Sigmoid colon (tissue), 7 donors: ENCODE measurements around the gene LAPTM5. TPM values are rescaled to one million over a fixed set of nuclear protein-coding genes. Genes with fewer than 3 reads are reported as not detected.

Experiments used
- DNase-seq: peaks from one replicate; pipeline ENCODE4 v3.0.0-alpha.2; 2019
- H3K27ac ChIP-seq, 4 donors: fragments of 200-600 bp; sonication (generic); one replicate each; pipeline ENCODE4 v1.5.1; 2016 to 2019; ENCODE audit warnings: mild to moderate bottlenecking in 1 of 4
- H3K27me3 ChIP-seq, 3 donors: fragments of 200-600 bp; sonication (generic); one replicate each; pipeline ENCODE4 v1.5.1; 2019; ENCODE audit warnings: mild to moderate bottlenecking in 1 of 3
- H3K36me3 ChIP-seq, 4 donors: fragments of 200-600 bp; sonication (generic); one replicate each; pipeline ENCODE4 v1.5.1; 2016 to 2019
- H3K4me1 ChIP-seq, 4 donors: fragments of 200-600 bp; sonication (generic); one replicate each; pipeline ENCODE4 v1.5.1; 2017 to 2019
- H3K4me3 ChIP-seq, 4 donors: fragments of 200-600 bp; sonication (generic); one replicate each; pipeline ENCODE4 v1.5.1; 2017 to 2019; ENCODE audit warnings: mild to moderate bottlenecking in 2 of 4, moderate library complexity in 1 of 4
- H3K9me3 ChIP-seq, 4 donors: fragments of 200-600 bp in 3 of 4; sonication (generic) in 3 of 4; one replicate each; pipeline versions ENCODE4 v1.5.1 to v1.6.1; 2013 to 2019
- CTCF ChIP-seq, 4 experiments: fragments of 450-650 bp in 3 of 4; fragments of 200-600 bp in 1 of 4; IDR thresholded peaks; one replicate each; pipeline ENCODE4 v1.5.1; 2016 to 2019; ENCODE audit warnings: antibody characterized with exemption in 4 of 4, mild to moderate bottlenecking in 3 of 4, moderate library complexity in 2 of 4
- EP300 ChIP-seq, 4 donors: sonication (generic); formaldehyde crosslinking; IDR thresholded peaks; one replicate each; pipeline ENCODE4 v1.6.1; 2017; ENCODE audit warnings: antibody characterized with exemption in 4 of 4
- POLR2A ChIP-seq, 2 donors: fragments of 450-650 bp; IDR thresholded peaks; one replicate each; pipeline ENCODE4 v1.6.1; 2016; ENCODE audit warnings: antibody characterized with exemption in 2 of 2, mild to moderate bottlenecking in 2 of 2, moderate library complexity in 2 of 2
- POLR2AphosphoS5 ChIP-seq, 4 donors: sonication (generic); formaldehyde crosslinking; IDR thresholded peaks; one replicate each; pipeline ENCODE4 v1.6.1; 2017; ENCODE audit warnings: antibody characterized with exemption in 4 of 4
- WGBS, 2 donors: extraction: QIAGEN DNeasy Blood & Tissue Kit; methylation state at CpG; one replicate each; pipeline ENCODE4 v1.1.7; 2013; 5-methylcytosine and 5-hydroxymethylcytosine counted together
- intact Hi-C: fragments of 100-400 bp; cut with DNase I; formaldehyde crosslinking; loops from one replicate; pipeline ENCODE4 v1.15.1; 2023
- polyA plus RNA-seq, 3 donors: library from polyadenylated mRNA; stranded (reverse); fragments of 200-250 nt; gene quantifications; one replicate each; pipeline ENCODE4 v1.2.3, GENCODE V29; 2013
- total RNA-seq, 4 donors: library from RNA; depleted of rRNA; stranded (reverse); fragments of >200 nt; gene quantifications; one replicate each; pipeline ENCODE4 v1.1.0, GENCODE V29; 2016
- donor health status: healthy with polysubstance abuse.
- donor health status: Bipolar disorder and iron deficiency.
- donor health status: healthy.

LAPTM5 gene
- total and polyA plus RNA-seq, 7 donors = 30.2 to 219 (median 47.4) TPM

DNA sequence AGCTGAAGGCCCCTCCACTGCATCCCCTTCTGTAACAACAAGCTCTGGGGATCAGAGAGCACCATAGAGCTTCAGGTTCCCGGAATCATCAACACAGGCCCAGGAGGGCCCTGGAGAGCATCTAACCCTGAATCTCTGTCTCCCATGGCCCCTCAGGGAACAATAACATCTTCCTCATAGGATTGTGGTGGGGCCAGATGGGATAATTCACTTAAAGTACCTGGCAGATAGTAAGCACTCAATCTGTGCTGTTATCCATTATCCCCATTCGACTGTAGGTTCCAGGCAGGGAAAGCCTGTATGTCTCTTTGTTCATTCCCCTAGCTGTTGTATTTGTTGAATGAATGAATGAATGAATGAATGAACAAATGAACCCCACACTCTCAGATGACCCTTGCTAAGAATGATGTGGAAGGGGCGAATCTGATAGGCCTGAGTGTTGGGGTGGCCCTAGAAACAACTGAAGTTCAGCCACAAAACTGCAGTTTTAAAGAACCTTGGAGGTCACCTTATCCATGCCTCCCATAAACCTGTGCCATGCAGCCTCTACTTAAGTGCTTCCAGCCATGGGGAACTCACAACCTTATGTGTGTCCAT, 14.5 kb downstream of the LAPTM5 start:
- 91 to 94% methylated on average over 3 of the region's 3 CpGs for WGBS, 2 donors
- no peaks in the 10 kb centered on the region for H3K4me1 ChIP-seq
- no peaks in the 10 kb centered on the region for H3K36me3 ChIP-seq

GRCh38 chr1:30742300-30742962, 15.1 kb downstream of the LAPTM5 start:
- Histone ChIP-seq H3K27me3 (no peaks in the 10 kb centered on the region), H3K36me3 (no peaks in the 10 kb centered on the region), H3K4me1 (no peaks in the 10 kb centered on the region), H3K9me3 (no peaks in the 10 kb centered on the region), H3K4me3 (no peak overlapping the region), H3K27ac (no peak overlapping the region)
- DNase-seq = no peak
- WGBS, 2 donors = 89 to 91% methylated on average over 11 of the region's 11 CpGs
- no peak for TF ChIP-seq POLR2AphosphoS5 (IDR thresholded peaks at IDR 0.05)
- no peak for TF ChIP-seq CTCF (IDR thresholded peaks at IDR 0.05)
- TF ChIP-seq EP300 (IDR thresholded peaks at IDR 0.05) = no peak
- intact Hi-C loops = no loop called here

More for the DNA sequence above, 14.5 kb downstream of the LAPTM5 start:
- no peaks in the 10 kb centered on the region for H3K27me3 ChIP-seq
- intact Hi-C loops = no loop called here
- no peak overlapping the region for H3K27ac ChIP-seq
- no peaks in the 10 kb centered on the region for H3K9me3 ChIP-seq
- TF ChIP-seq EP300 (IDR thresholded peaks at IDR 0.05) = no peak
- TF ChIP-seq POLR2A (IDR thresholded peaks at IDR 0.05) = no peak
- no peak for TF ChIP-seq POLR2AphosphoS5 (IDR thresholded peaks at IDR 0.05)
- no peak for TF ChIP-seq CTCF (IDR thresholded peaks at IDR 0.05)
- H3K4me3 ChIP-seq = no peak overlapping the region
- no peak for DNase-seq

- H3K9me3 ChIP-seq = no peaks in the 10 kb centered on the region
- no peak for DNase-seq
- intact Hi-C loops = no loop called here
- H3K4me3 ChIP-seq = no peak overlapping the region
- no peak for TF ChIP-seq EP300 (IDR thresholded peaks at IDR 0.05)
- no peak for TF ChIP-seq POLR2A (IDR thresholded peaks at IDR 0.05)
- no peak for TF ChIP-seq CTCF (IDR thresholded peaks at IDR 0.05)
- TF ChIP-seq POLR2AphosphoS5 (IDR thresholded peaks at IDR 0.05) = no peak
- H3K27me3 ChIP-seq = no peaks in the 10 kb centered on the region
- no peak overlapping the region for H3K27ac ChIP-seq
- H3K4me1 ChIP-seq = no peaks in the 10 kb centered on the region
- 61 to 72% methylated on average over 12 of the region's 12 CpGs for WGBS, 2 donors
- no peaks in the 10 kb centered on the region for H3K36me3 ChIP-seq
Observed at GRCh38 chr1:30741239-30741894, 16.2 kb downstream of the LAPTM5 start.

DNA sequence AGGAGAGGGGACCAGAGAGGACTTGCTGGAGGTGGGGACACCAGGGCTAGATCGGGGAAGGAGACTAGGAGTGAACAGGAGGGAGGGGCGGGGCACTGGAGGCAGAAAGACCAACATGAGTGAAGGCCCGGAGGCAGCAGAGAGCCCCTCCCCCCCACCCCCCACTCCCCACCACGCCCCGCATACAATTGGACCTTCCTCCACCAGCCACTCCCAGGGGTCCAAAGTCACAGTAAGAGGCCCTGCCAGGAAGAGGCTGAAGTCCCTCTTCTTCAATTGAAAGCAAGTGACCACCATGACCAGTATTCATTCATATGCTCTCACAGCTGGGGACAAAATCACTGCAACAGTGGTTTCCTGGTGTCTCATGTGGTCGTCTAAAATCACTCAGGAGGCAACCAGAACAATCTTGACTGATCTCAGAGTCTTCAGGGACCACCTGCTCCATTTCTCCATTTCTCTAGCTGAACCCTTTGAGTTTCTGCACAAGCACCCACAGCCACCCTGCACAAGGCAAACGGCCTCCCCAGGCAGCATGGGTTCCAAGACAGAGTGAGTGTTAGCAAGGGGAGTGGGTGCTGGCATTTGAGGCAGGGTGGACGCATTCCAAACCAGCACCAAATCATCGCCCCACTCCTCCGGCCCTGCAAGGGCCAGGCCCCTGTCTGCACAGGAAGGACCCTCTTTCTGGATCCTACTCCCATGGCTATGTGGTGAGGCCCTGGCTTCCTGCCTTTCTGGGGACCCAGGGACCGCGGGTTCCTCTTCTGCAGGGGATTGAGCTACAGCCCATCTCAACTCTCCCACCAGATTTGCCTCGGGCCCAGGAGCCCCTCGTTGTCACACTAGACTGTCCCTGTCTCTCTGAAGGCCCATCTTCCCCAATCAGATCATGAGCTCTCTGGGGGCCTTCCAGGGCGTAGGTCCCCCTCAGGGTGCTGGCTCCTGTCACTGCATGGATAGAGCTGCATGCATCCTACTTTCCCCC, 17.0 kb downstream of the LAPTM5 start:
- no peaks in the 10 kb centered on the region for H3K4me1 ChIP-seq
- H3K27me3 ChIP-seq = no peaks in the 10 kb centered on the region
- intact Hi-C loops = no loop called here
- H3K27ac ChIP-seq = no peak overlapping the region
- WGBS, 2 donors = 65 to 66% methylated on average over 15 of the region's 15 CpGs
- no peak overlapping the region for H3K4me3 ChIP-seq
- TF ChIP-seq CTCF (IDR thresholded peaks at IDR 0.05) (no peak), POLR2A (IDR thresholded peaks at IDR 0.05) (no peak), POLR2AphosphoS5 (IDR thresholded peaks at IDR 0.05) (no peak), EP300 (IDR thresholded peaks at IDR 0.05) (no peak)
- DNase-seq = no peak
- no peaks in the 10 kb centered on the region for H3K36me3 ChIP-seq
- H3K9me3 ChIP-seq = no peaks in the 10 kb centered on the region
